GM12864 (cell line): Measurements from ENCODE around the gene LPAR3.

Source experiments
- DNase-seq: peaks from one replicate; pipeline ENCODE4 v3.0.0-alpha.2; 2011; ENCODE audit warnings: low read depth
- H3K4me3 ChIP-seq: 2 replicates; pipeline ENCODE4 v1.5.1; 2011; ENCODE audit warnings: mild to moderate bottlenecking, low read depth, low read length, control low read depth
- CTCF ChIP-seq: IDR thresholded peaks from 2 replicates; pipeline ENCODE4 v1.5.1; 2011; ENCODE audit warnings: low read depth, mild to moderate bottlenecking, moderate library complexity, low read length, control low read depth, inconsistent platforms; ENCODE audit errors: missing control alignments

The LPAR3 gene

GRCh38 chr1:84769636-84770035 is 123.4 kb downstream of the LPAR3 start:
- no peak for TF ChIP-seq CTCF
- DNase-seq = no peak
- no peak overlapping the region for H3K4me3 ChIP-seq

- DNase-seq = no peak
- H3K4me3 ChIP-seq = no peak overlapping the region
- no peak for TF ChIP-seq CTCF
These were observed 124.4 kb downstream of the LPAR3 start for GRCh38 chr1:84768634-84769033.

GRCh38 chr1:84763912-84764680 is 128.9 kb downstream of the LPAR3 start:
- no peak overlapping the region for H3K4me3 ChIP-seq
- DNase-seq = no peak

GRCh38 chr1:84762664-84763063 is 130.3 kb downstream of the LPAR3 start:
- DNase-seq = no peak
- H3K4me3 ChIP-seq = no peak overlapping the region
- no peak for TF ChIP-seq CTCF

More at GRCh38 chr1:84763912-84764680, 128.9 kb downstream of the LPAR3 start:
- TF ChIP-seq CTCF = no peak
